ENCODE measurements around the gene CCDC186.

DNA sequence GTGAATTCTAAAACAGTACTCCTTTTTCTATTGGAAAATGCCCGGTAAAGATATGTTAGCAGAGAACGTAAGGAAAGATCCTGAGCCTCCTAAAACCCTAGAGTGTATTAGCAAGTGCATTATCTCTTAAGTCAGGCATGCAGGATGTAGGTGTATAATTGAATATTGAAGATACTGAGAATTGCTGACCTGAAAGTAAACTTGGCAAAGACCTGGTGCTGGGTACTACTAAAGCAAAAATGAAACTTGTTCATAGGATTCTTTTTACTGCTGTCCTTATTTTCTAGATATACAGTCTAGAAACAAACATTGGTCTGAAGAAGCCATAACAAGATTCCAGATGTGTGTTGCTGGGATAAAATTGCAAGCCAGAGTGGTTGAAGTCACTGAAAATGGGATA is 46.3 kb upstream of the CCDC186 start:
- TF ChIP-seq, protein P1, sequence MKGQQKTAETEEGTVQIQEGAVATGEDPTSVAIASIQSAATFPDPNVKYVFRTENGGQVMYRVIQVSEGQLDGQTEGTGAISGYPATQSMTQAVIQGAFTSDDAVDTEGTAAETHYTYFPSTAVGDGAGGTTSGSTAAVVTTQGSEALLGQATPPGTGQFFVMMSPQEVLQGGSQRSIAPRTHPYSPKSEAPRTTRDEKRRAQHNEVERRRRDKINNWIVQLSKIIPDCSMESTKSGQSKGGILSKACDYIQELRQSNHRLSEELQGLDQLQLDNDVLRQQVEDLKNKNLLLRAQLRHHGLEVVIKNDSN (CRISPR knock-in tag; IDR thresholded peaks at IDR 0.05): no peak
- TF ChIP-seq, protein P2, sequence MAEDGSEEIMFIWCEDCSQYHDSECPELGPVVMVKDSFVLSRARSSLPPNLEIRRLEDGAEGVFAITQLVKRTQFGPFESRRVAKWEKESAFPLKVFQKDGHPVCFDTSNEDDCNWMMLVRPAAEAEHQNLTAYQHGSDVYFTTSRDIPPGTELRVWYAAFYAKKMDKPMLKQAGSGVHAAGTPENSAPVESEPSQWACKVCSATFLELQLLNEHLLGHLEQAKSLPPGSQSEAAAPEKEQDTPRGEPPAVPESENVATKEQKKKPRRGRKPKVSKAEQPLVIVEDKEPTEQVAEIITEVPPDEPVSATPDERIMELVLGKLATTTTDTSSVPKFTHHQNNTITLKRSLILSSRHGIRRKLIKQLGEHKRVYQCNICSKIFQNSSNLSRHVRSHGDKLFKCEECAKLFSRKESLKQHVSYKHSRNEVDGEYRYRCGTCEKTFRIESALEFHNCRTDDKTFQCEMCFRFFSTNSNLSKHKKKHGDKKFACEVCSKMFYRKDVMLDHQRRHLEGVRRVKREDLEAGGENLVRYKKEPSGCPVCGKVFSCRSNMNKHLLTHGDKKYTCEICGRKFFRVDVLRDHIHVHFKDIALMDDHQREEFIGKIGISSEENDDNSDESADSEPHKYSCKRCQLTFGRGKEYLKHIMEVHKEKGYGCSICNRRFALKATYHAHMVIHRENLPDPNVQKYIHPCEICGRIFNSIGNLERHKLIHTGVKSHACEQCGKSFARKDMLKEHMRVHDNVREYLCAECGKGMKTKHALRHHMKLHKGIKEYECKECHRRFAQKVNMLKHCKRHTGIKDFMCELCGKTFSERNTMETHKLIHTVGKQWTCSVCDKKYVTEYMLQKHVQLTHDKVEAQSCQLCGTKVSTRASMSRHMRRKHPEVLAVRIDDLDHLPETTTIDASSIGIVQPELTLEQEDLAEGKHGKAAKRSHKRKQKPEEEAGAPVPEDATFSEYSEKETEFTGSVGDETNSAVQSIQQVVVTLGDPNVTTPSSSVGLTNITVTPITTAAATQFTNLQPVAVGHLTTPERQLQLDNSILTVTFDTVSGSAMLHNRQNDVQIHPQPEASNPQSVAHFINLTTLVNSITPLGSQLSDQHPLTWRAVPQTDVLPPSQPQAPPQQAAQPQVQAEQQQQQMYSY (CRISPR knock-in tag; IDR thresholded peaks at IDR 0.05): no peak
- TF ChIP-seq, protein P3, sequence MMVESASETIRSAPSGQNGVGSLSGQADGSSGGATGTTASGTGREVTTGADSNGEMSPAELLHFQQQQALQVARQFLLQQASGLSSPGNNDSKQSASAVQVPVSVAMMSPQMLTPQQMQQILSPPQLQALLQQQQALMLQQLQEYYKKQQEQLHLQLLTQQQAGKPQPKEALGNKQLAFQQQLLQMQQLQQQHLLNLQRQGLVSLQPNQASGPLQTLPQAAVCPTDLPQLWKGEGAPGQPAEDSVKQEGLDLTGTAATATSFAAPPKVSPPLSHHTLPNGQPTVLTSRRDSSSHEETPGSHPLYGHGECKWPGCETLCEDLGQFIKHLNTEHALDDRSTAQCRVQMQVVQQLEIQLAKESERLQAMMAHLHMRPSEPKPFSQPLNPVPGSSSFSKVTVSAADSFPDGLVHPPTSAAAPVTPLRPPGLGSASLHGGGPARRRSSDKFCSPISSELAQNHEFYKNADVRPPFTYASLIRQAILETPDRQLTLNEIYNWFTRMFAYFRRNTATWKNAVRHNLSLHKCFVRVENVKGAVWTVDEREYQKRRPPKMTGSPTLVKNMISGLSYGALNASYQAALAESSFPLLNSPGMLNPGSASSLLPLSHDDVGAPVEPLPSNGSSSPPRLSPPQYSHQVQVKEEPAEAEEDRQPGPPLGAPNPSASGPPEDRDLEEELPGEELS (CRISPR knock-in tag; IDR thresholded peaks at IDR 0.05): no peak
- TF ChIP-seq EMX1 (CRISPR knock-in tag; IDR thresholded peaks at IDR 0.05): no peak
- TF ChIP-seq, protein P4, sequence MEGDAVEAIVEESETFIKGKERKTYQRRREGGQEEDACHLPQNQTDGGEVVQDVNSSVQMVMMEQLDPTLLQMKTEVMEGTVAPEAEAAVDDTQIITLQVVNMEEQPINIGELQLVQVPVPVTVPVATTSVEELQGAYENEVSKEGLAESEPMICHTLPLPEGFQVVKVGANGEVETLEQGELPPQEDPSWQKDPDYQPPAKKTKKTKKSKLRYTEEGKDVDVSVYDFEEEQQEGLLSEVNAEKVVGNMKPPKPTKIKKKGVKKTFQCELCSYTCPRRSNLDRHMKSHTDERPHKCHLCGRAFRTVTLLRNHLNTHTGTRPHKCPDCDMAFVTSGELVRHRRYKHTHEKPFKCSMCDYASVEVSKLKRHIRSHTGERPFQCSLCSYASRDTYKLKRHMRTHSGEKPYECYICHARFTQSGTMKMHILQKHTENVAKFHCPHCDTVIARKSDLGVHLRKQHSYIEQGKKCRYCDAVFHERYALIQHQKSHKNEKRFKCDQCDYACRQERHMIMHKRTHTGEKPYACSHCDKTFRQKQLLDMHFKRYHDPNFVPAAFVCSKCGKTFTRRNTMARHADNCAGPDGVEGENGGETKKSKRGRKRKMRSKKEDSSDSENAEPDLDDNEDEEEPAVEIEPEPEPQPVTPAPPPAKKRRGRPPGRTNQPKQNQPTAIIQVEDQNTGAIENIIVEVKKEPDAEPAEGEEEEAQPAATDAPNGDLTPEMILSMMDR (IDR thresholded peaks at IDR 0.05): no peak
- TF ChIP-seq, protein P5, sequence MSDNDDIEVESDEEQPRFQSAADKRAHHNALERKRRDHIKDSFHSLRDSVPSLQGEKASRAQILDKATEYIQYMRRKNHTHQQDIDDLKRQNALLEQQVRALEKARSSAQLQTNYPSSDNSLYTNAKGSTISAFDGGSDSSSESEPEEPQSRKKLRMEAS (CRISPR knock-in tag; IDR thresholded peaks at IDR 0.05): no peak
